ENCODE measurements around the gene RAB6D. TPM values are rescaled to one million over a fixed set of nuclear protein-coding genes. Genes with fewer than 3 reads are reported as not detected.
"Not testable (repeated sequence)": the region's sequence is repeated elsewhere in the genome, so short reads cannot be mapped to it uniquely, and the experiment has no call there.

Gene RAB6D
- total RNA-seq, 1 donor from 2014 or later, result 0.07 TPM

DNA sequence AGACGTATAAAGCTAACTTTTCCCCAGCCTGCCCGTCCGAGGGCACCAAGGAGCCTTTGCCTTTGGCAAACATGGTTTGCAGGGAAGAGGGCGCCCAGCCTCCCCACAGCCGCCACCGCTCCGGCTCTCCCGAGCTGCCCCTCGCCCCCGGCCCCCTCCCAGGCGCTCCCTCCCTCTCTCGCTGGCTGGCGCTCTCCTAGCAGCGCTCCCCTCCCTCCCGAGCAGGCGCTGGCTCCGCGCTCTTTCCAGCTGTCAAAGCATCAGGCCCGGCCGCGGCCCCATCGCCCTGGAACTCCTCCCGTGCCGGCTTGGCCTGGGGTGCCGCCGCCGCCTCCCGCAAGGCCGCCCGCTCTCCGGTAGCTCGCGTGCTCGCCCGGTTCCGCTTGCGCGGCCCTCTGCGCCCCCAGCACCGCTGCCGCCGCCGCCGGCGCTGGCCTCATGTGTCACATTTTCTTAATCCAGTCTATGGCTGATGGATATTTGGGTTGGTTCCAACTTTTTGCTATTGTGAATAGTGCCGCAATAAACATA is 10.7 kb downstream of the RAB6D start:
- peaks cover 19% of the 10 kb centered on the region for H3K27me3 Mint-ChIP-seq (ENCODE audit: low read depth)
- H3K4me1 Mint-ChIP-seq (ENCODE audit: low read depth); intact Hi-C loops (cut with micrococcal nuclease); H3K9me3 Mint-ChIP-seq; H3K27ac Mint-ChIP-seq; H3K4me3 Mint-ChIP-seq (ENCODE audit: low read depth); DNase-seq (ENCODE audit: low spot score); H3K36me3 Mint-ChIP-seq (ENCODE audit: low read depth): not testable (repeated sequence)

DNA sequence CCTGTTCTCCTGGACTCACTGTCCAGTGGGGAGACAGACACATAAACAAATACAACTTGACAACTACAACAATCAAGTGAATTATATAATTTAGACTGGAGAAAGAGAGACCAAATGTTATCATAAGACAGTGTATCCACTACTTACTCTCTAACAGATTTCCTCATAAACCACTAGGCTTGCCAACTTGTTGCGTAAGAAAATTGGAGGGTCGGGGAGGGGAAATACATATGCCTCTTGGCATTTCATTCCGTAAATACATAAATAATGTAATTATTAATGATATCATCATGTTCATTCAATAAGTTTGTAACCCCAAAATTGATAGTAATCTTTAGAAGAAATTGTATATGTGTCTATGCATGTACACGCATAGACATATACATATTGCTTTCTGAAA is 14.9 kb downstream of the RAB6D start:
- Mint-ChIP-seq H3K4me1 (ENCODE audit: low read depth) (no peaks in the 10 kb centered on the region), H3K36me3 (ENCODE audit: low read depth) (no peaks in the 10 kb centered on the region), H3K27ac (no peak overlapping the region), H3K9me3 (no peaks in the 10 kb centered on the region), H3K27me3 (ENCODE audit: low read depth) (peaks cover 10% of the 10 kb centered on the region), H3K4me3 (ENCODE audit: low read depth) (no peak overlapping the region)
- no peak for DNase-seq (ENCODE audit: low spot score)
- intact Hi-C loops (cut with micrococcal nuclease), result no loop called here

DNA sequence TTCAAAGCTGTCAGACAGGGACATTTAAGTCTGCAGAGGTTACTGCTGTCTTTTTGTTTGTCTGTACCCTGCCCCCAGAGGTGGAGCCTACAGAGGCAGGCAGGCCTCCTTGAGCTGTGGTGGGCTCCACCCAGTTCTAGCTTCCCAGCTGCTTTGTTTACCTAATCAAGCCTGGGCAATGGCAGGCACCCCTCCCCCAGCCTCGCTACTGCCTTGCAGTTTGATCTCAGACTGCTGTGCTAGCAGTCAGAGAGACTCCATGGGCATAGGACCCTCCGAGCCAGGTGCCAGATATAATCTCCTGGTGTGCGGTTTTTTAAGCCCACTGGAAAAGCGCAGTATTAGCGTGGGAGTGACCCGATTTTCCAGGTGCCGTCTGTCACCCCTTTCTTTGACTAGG is 16.9 kb downstream of the RAB6D start:
- H3K27ac Mint-ChIP-seq; DNase-seq (ENCODE audit: low spot score); H3K4me3 Mint-ChIP-seq (ENCODE audit: low read depth); H3K9me3 Mint-ChIP-seq; intact Hi-C loops (cut with micrococcal nuclease); H3K4me1 Mint-ChIP-seq (ENCODE audit: low read depth); H3K36me3 Mint-ChIP-seq (ENCODE audit: low read depth); H3K27me3 Mint-ChIP-seq (ENCODE audit: low read depth): not testable (repeated sequence)

DNA sequence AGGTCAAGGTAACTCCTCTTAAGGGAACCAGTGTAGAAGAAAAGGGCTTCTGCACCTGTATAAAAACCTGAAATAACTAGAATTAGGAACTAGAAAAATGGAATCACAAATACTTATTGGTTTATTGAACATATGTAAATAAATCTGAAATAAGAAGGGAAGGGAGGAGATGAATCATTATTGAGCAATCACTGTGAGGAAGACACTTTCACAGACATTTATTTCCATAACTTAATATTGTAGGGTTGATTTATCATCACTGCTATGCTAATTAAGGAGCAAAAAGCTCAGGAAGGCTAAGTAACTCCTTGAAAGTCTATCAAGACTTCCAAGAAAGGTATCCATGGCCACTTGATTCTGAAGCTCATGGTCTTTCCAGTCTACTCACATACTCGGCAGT is 24.7 kb downstream of the RAB6D start:
- H3K27ac Mint-ChIP-seq; H3K4me1 Mint-ChIP-seq (ENCODE audit: low read depth); H3K4me3 Mint-ChIP-seq (ENCODE audit: low read depth); intact Hi-C loops (cut with micrococcal nuclease); DNase-seq (ENCODE audit: low spot score); H3K36me3 Mint-ChIP-seq (ENCODE audit: low read depth); H3K9me3 Mint-ChIP-seq: not testable (repeated sequence)
- peaks cover 29% of the 10 kb centered on the region for H3K27me3 Mint-ChIP-seq (ENCODE audit: low read depth)

DNA sequence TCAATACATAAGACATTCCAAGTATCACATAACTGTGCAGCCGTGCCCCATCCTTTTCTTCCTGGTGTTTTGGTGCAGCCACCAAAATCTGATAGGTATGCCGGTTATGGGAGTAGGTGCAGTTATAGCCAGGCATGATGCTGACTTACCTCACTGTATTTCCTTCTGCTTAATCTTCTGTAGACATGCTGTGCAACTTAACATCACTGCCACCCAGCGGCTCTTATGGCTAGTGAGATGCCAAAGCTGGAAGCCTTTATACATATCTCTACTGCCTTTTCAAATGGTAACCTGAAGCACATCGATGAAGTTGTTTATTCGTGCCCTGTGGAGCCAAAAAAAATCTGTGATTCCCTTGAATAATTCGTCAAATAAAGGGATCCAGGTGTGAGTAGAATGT is 28.6 kb downstream of the RAB6D start:
- H3K9me3 Mint-ChIP-seq; DNase-seq (ENCODE audit: low spot score); H3K4me3 Mint-ChIP-seq (ENCODE audit: low read depth); H3K27ac Mint-ChIP-seq; H3K36me3 Mint-ChIP-seq (ENCODE audit: low read depth); H3K4me1 Mint-ChIP-seq (ENCODE audit: low read depth): not testable (repeated sequence)
- peaks cover 43% of the 10 kb centered on the region for H3K27me3 Mint-ChIP-seq (ENCODE audit: low read depth)
- intact Hi-C loops (cut with micrococcal nuclease), result loop anchor here (1.0 kb wide), 1 partner anchor 181 kb away; no protein-coding TSS in a partner anchor

DNA sequence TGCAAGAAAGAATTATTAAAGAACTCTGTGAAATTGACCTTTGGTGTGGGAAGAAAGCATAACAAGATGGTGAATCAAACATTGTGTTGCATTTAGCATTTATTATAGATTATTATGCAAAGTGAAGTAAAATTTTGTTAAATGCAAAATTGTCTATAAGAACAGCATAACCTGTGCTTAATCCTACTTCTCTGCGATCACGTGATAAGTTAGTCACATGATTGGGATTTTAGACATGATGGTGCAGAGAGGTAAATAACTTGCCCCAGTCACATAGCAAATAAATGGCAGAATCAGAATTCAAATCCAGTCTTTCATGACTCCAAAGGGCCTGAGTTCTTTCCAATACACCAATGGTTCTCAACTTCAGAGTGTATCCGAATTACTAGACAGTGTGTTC is 31.3 kb downstream of the RAB6D start:
- peaks cover 45% of the 10 kb centered on the region for H3K27me3 Mint-ChIP-seq (ENCODE audit: low read depth)
- H3K36me3 Mint-ChIP-seq (ENCODE audit: low read depth); intact Hi-C loops (cut with micrococcal nuclease); H3K27ac Mint-ChIP-seq; DNase-seq (ENCODE audit: low spot score); H3K9me3 Mint-ChIP-seq; H3K4me1 Mint-ChIP-seq (ENCODE audit: low read depth); H3K4me3 Mint-ChIP-seq (ENCODE audit: low read depth): not testable (repeated sequence)

DNA sequence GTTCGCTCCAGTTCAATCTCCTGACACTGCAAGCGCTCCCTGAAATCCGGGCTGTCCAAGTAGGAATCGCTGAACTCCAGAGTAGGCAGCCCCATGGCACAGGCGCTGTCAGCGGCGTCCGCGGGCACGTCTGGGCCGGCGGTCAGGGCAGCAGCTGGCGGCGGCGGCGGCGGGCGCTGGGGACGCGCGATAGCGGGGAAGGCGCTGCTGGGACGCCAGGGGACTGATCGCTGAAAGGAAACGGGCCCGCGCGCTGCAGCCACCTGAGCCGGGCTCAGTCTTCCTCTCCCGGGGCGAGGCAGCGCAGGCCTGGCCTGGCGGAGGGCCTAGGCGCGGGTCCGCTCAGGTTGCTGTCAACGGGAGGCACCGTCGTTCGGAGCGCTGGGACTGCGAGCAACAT is 33.0 kb downstream of the RAB6D start:
- H3K27ac Mint-ChIP-seq; H3K4me1 Mint-ChIP-seq (ENCODE audit: low read depth); H3K9me3 Mint-ChIP-seq; H3K4me3 Mint-ChIP-seq (ENCODE audit: low read depth); H3K36me3 Mint-ChIP-seq (ENCODE audit: low read depth); intact Hi-C loops (cut with micrococcal nuclease); DNase-seq (ENCODE audit: low spot score): not testable (repeated sequence)
- H3K27me3 Mint-ChIP-seq (ENCODE audit: low read depth), result peaks cover 35% of the 10 kb centered on the region

DNA sequence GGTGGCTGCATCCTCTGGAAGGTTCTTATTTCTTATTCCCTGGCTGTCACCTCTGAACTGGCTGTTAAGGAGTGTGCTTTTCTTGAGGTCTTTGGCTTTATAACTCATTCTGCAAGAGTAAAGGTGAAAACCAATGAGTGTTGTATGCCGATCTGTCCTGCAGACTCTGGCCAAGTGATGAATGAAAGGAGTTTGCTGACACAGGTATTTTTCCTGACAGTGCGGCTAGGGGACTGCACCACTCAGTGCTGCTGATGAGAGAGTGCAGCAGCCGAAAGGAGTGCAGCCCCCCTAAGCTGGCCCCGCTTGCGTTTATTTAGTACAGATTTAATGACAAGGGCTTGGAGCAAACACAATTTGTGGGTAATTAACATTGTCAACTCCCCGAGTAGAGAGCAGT is 41.8 kb downstream of the RAB6D start:
- intact Hi-C loops (cut with micrococcal nuclease), result no loop called here
- Mint-ChIP-seq H3K36me3 (ENCODE audit: low read depth) (no peaks in the 10 kb centered on the region), H3K4me1 (ENCODE audit: low read depth) (no peaks in the 10 kb centered on the region), H3K27me3 (ENCODE audit: low read depth) (peaks cover 13% of the 10 kb centered on the region), H3K9me3 (no peaks in the 10 kb centered on the region), H3K27ac (no peak overlapping the region), H3K4me3 (ENCODE audit: low read depth) (no peak overlapping the region)
- no peak for DNase-seq (ENCODE audit: low spot score)

DNA sequence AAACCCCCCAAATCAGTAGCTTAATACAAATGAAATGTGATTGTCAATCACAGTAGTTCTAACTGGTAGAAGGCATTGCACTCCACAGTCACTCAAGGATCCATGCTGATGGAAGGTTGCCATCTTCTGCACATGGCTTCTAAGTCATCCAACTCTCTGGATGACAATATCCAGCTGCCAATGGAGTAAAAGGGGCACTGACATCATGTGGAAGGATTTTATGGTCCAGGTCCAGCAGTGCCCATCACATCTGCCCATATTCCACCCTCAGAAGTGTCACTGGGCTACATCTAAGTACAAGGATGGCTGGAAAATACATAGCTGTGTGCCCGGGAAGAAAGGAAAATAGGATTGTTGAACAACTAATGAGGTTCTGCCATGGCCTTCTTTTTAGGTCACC is 42.6 kb downstream of the RAB6D start:
- H3K36me3 Mint-ChIP-seq (ENCODE audit: low read depth); H3K4me1 Mint-ChIP-seq (ENCODE audit: low read depth); DNase-seq (ENCODE audit: low spot score); H3K9me3 Mint-ChIP-seq; H3K4me3 Mint-ChIP-seq (ENCODE audit: low read depth); H3K27ac Mint-ChIP-seq; intact Hi-C loops (cut with micrococcal nuclease): not testable (repeated sequence)
- H3K27me3 Mint-ChIP-seq (ENCODE audit: low read depth), result peaks cover 13% of the 10 kb centered on the region

DNA sequence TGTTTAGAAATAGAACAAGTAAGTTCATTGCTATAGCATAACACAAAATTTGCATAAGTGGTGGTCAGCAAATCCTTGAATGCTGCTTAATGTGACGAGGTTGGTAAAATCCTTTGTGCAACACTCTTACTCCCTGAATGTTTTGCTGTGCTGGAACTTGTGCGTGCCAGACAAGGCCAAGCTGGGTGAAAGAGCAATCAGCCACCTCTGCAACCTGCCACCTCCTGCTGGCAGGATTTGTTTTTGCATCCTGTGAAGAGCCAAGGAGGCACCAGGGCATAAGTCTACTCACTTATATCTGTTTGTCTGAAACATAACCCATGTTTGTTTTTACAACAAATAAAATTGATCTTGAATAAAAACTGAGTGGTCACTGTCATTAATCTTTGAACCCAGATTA is 53.0 kb downstream of the RAB6D start:
- H3K9me3 Mint-ChIP-seq; intact Hi-C loops (cut with micrococcal nuclease); H3K36me3 Mint-ChIP-seq (ENCODE audit: low read depth); H3K4me1 Mint-ChIP-seq (ENCODE audit: low read depth); H3K27ac Mint-ChIP-seq; DNase-seq (ENCODE audit: low spot score); H3K4me3 Mint-ChIP-seq (ENCODE audit: low read depth): not testable (repeated sequence)
- H3K27me3 Mint-ChIP-seq (ENCODE audit: low read depth), result peaks cover 18% of the 10 kb centered on the region

Other genes starting within 250 kb of the RAB6D start
- 0.62 and 1.4 TPM in 2 replicates for gene POTEE, start 154.6 kb downstream of the RAB6D start, total RNA-seq
- not detected in 2 replicates for gene TUBA3D, start 112.0 kb upstream of the RAB6D start, total RNA-seq
- gene MZT2A, start 128.2 kb upstream of the RAB6D start, total RNA-seq, result 124 and 130 TPM in 2 replicates
- 2.8 and 3.3 TPM in 2 replicates for gene CCDC74A, start 163.7 kb upstream of the RAB6D start, total RNA-seq